AG09319 (cell line): Measurements from ENCODE around the gene PSMA8.
"Not testable (repeated sequence)": the region's sequence is repeated elsewhere in the genome, so short reads cannot be mapped to it uniquely, and the experiment has no call there.

ENCODE experiments used
- DNase-seq: peaks from one replicate; pipeline ENCODE4 v3.0.0-alpha.2; 2010; ENCODE audit warnings: low read depth; ENCODE audit errors: extremely low read depth
- CTCF ChIP-seq: IDR thresholded peaks from 2 replicates; pipeline ENCODE4 v1.5.1; 2011; ENCODE audit warnings: low read depth, mild to moderate bottlenecking, inconsistent platforms, low read length, moderate library complexity

Gene PSMA8

GRCh38 chr18:26127786-26128185 is 5.9 kb upstream of the PSMA8 start:
- no peak for DNase-seq
- no peak for TF ChIP-seq CTCF

- not testable (repeated sequence) for DNase-seq
Observed at GRCh38 chr18:26128192-26128591, 5.5 kb upstream of the PSMA8 start.

GRCh38 chr18:26134107-26134506 is 438 bp downstream of the PSMA8 start:
- no peak for DNase-seq
- no peak for TF ChIP-seq CTCF

GRCh38 chr18:26135548-26135947 is 1.9 kb downstream of the PSMA8 start:
- no peak for TF ChIP-seq CTCF
- no peak for DNase-seq

- no peak for DNase-seq
- TF ChIP-seq CTCF: no peak
Observed at GRCh38 chr18:26157326-26157725, 23.7 kb downstream of the PSMA8 start.

GRCh38 chr18:26159353-26159752 is 25.7 kb downstream of the PSMA8 start:
- TF ChIP-seq CTCF: peak; percentile 3; the same call in 1 of the 2 replicates
- DNase-seq: no peak

GRCh38 chr18:26164571-26164970 is 30.9 kb downstream of the PSMA8 start:
- no peak for TF ChIP-seq CTCF

GRCh38 chr18:26167592-26167991 is 33.9 kb downstream of the PSMA8 start:
- not testable (repeated sequence) for DNase-seq

More at GRCh38 chr18:26164571-26164970, 30.9 kb downstream of the PSMA8 start:
- no peak for DNase-seq

- no peak for DNase-seq
- no peak for TF ChIP-seq CTCF
Observed at GRCh38 chr18:26175481-26175880, 41.8 kb downstream of the PSMA8 start.
